Measurements from ENCODE around the gene THBD.

The THBD gene

DNA sequence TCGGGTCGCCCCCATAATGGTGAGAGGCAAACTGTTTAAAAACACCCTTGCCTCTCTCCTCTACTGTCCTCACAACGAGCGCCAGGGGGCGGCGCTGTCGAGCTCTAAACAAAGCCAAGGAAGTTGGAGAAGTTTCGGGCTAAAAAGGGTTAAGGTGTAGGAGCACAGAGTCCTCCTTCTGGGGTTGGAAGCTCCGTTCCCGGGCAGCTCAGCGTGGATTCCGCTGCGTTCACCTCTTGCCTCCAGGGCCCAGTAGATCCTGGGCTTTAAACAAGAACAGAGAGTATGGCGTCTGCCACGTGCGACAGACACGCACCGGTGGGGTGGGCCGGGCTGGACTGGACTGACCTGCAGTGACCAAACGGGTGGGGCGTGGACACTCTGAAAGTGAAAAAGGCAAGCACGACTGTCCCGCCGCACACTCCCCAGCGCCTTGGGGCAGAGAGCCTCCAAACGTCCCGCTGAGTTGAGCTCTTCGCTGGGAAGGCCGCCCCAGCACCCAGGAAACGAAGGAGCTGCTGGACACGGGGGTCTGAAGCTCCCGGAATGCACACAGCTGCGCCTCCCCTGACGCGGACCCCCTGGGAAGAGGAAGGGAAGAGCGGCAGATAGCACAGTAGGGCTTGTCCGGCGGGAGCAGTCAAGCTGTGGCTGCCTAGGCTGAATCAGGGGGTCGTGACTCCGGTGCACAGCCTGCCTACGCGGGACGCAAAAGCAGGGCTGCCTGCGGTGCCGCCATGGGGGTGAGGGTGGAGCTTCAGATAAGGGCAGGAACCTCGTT is 1.6 kb upstream of the THBD start:
- H3K4me3 ChIP-seq (ENCODE audit: low read length): peak overlapping the region; percentile 57
- DNase-seq (ENCODE audit: low read depth): peak; percentile 34
- peak; percentile 84 for TF ChIP-seq CTCF (conservative IDR thresholded peaks at IDR 0.05; ENCODE audit: low read depth, low read length)

- TF ChIP-seq CTCF (conservative IDR thresholded peaks at IDR 0.05; ENCODE audit: low read depth, low read length): no peak
- DNase-seq (ENCODE audit: low read depth): no peak
- peak overlapping the region; percentile 57 for H3K4me3 ChIP-seq (ENCODE audit: low read length)
These were observed 785 bp upstream of the THBD start for GRCh38 chr20:23050076-23050838.

GRCh38 chr20:23048283-23049200 is 930 bp downstream of the THBD start:
- peak; percentile 43 for TF ChIP-seq CTCF (conservative IDR thresholded peaks at IDR 0.05; ENCODE audit: low read depth, low read length)
- H3K4me3 ChIP-seq (ENCODE audit: low read length): peak overlapping the region; percentile 35
- no peak for DNase-seq (ENCODE audit: low read depth)

DNA sequence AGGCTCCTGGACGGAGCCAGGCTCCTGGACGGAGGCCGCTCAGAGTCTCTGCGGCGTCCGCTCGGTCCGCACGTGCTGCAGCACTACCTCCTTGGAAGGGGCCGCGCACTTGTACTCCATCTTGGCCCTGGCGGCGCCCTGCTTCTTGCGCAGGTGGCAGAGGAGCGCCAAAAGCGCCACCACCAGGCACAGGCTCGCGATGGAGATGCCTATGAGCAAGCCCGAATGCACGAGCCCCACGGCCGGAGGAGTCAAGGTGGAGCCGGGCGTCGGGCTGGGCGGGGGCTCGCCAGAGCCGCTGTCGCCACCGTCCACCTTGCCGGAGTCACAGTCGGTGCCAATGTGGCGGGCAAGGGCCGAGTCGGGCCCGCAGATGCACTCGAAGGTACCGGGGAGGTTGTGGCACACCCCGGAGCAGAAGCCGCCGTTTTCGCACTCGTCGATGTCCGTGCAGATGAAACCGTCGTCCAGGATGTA is 1.7 kb downstream of the THBD start:
- no peak for TF ChIP-seq CTCF (conservative IDR thresholded peaks at IDR 0.05; ENCODE audit: low read depth, low read length)
- peak overlapping the region; percentile 11 for H3K4me3 ChIP-seq (ENCODE audit: low read length)
- DNase-seq (ENCODE audit: low read depth): no peak

DNA sequence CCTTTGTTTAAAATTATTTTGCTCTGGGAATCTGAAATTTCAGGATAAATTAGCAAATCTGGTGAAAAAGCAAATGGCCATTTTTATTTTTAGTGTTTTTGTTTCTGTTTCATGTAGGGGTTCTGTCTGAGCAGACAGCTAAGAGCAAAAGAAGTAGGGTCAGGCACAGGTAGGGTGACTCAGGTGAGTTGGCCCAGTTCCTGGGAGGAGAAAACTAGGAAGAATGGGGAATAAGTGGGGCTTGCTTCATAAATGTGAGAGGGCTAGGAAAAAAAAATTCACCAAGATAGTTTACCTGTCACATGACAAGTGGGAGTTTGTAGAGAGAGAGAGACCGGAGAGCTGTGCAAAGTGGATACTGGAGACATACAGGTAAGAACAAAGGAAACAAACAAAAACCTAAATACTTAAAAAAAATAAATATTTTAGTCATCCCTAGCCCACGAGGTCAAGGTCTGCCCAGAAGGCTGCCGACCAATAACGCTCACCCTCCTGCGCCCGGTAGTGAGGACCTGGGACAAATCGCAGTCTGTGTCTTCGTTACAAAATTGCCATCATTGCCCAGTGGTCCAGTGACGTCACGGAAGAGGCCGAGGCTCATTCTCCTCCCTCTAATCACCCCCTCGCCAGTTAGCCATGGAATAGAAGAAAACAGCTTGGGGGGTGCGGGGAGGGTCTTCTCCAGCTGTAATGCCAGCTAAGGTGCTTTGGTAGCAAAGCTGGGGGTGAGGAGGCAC is 2.3 kb downstream of the THBD start:
- no peak overlapping the region for H3K4me3 ChIP-seq (ENCODE audit: low read length)
- TF ChIP-seq CTCF (conservative IDR thresholded peaks at IDR 0.05; ENCODE audit: low read depth, low read length): no peak
- no peak for DNase-seq (ENCODE audit: low read depth)

GRCh38 chr20:23046431-23046830 is 3.0 kb downstream of the THBD start:
- H3K4me3 ChIP-seq (ENCODE audit: low read length): no peak overlapping the region
- DNase-seq (ENCODE audit: low read depth): no peak
- no peak for TF ChIP-seq CTCF (conservative IDR thresholded peaks at IDR 0.05; ENCODE audit: low read depth, low read length)

Measured in retinal pigment epithelial cell (primary cell).